Measurements from ENCODE around the gene TINAGL1. TPM values are rescaled to one million over a fixed set of nuclear protein-coding genes. Genes with fewer than 3 reads are reported as not detected.

The TINAGL1 gene
- total and polyA plus RNA-seq, 2 experiments from 2014 or later: 9.1 to 10.3 TPM

- Histone ChIP-seq H3K27me3 (peaks cover 30% of the 10 kb centered on the region), H3K27ac (no peak overlapping the region), H3K9me3 (ENCODE audit: low read depth) (no peaks in the 10 kb centered on the region), H3K4me1 (ENCODE audit: low read depth) (peaks cover 3% of the 10 kb centered on the region), H3K36me3 (no peaks in the 10 kb centered on the region), H3K4me3 (no peak overlapping the region)
- no peak for DNase-seq (ENCODE audit: low read depth in 1 of 2, low spot score in 1 of 2)
- no peak for TF ChIP-seq CTCF (IDR thresholded peaks at IDR 0.05; ENCODE audit: low read depth, low read length)
Observed at GRCh38 chr1:31615414-31615813, 39.1 kb downstream of the TINAGL1 start.

- no peaks in the 10 kb centered on the region for H3K9me3 ChIP-seq (ENCODE audit: low read depth)
- H3K4me1 ChIP-seq (ENCODE audit: low read depth): peaks cover 3% of the 10 kb centered on the region
- peaks cover 30% of the 10 kb centered on the region for H3K27me3 ChIP-seq
- no peaks in the 10 kb centered on the region for H3K36me3 ChIP-seq
- H3K4me3 ChIP-seq: no peak overlapping the region
- no peak overlapping the region for H3K27ac ChIP-seq
- TF ChIP-seq CTCF (IDR thresholded peaks at IDR 0.05; ENCODE audit: low read depth, low read length): no peak
- DNase-seq (ENCODE audit: low read depth in 1 of 2, low spot score in 1 of 2): no peak
Observed at GRCh38 chr1:31615939-31616338, 39.6 kb downstream of the TINAGL1 start.

GRCh38 chr1:31617218-31617915, 41.1 kb downstream of the TINAGL1 start, which contains the start of gene HCRTR1:
Gene HCRTR1 (plus strand): TSS chr1:31617689. CDS start chr1:31619193, 1,504 bp downstream.
- H3K4me1 ChIP-seq (ENCODE audit: low read depth): peaks cover 3% of the 10 kb centered on the region
- H3K9me3 ChIP-seq (ENCODE audit: low read depth): no peaks in the 10 kb centered on the region
- H3K36me3 ChIP-seq: no peaks in the 10 kb centered on the region
- peak within 1 kb of the TSS; percentile 81 for H3K4me3 ChIP-seq
- H3K27me3 ChIP-seq: peaks cover 30% of the 10 kb centered on the region
- H3K27ac ChIP-seq: no peak within 1 kb of the TSS
- no peak for TF ChIP-seq CTCF (IDR thresholded peaks at IDR 0.05; ENCODE audit: low read depth, low read length)
- no peak for DNase-seq (ENCODE audit: low read depth in 1 of 2, low spot score in 1 of 2)

- H3K4me1 ChIP-seq (ENCODE audit: low read depth): peaks cover 3% of the 10 kb centered on the region
- no peaks in the 10 kb centered on the region for H3K9me3 ChIP-seq (ENCODE audit: low read depth)
- DNase-seq (ENCODE audit: low read depth in 1 of 2, low spot score in 1 of 2): peak; percentile 56 to 79
- H3K4me3 ChIP-seq: peak overlapping the region; percentile 81
- no peaks in the 10 kb centered on the region for H3K36me3 ChIP-seq
- no peak overlapping the region for H3K27ac ChIP-seq
- TF ChIP-seq CTCF (IDR thresholded peaks at IDR 0.05; ENCODE audit: low read depth, low read length): peak; percentile 81
- peaks cover 30% of the 10 kb centered on the region for H3K27me3 ChIP-seq
Observed at GRCh38 chr1:31617916-31618746, 41.8 kb downstream of the TINAGL1 start.

- TF ChIP-seq CTCF (IDR thresholded peaks at IDR 0.05; ENCODE audit: low read depth, low read length): no peak
- DNase-seq (ENCODE audit: low read depth in 1 of 2, low spot score in 1 of 2): no peak
- Histone ChIP-seq H3K27ac (no peak overlapping the region), H3K27me3 (peaks cover 30% of the 10 kb centered on the region), H3K4me3 (no peak overlapping the region), H3K4me1 (ENCODE audit: low read depth) (peaks cover 3% of the 10 kb centered on the region), H3K36me3 (no peaks in the 10 kb centered on the region), H3K9me3 (ENCODE audit: low read depth) (no peaks in the 10 kb centered on the region)
Observed at GRCh38 chr1:31618916-31619846, 42.9 kb downstream of the TINAGL1 start.
